ENCODE measurements around the gene GRID1. TPM values are rescaled to one million over a fixed set of nuclear protein-coding genes. Genes with fewer than 3 reads are reported as not detected.

The GRID1 gene
- total and polyA plus RNA-seq, 8 donors = 0.31 to 8.5 (median 1.0) TPM; not detected in 1

- Histone ChIP-seq H3K27ac (no peak overlapping the region), H3K27me3 (no peaks in the 10 kb centered on the region), H3K4me1 (peaks cover 0 to 11% (median 0%) of the 10 kb centered on the region in 4 donors), H3K36me3 (no peaks in the 10 kb centered on the region), H3K9me3 (no peaks in the 10 kb centered on the region), H3K4me3 (no peak overlapping the region)
- intact Hi-C loops (cut with DNase I; ENCODE audit: low total_unique reads) = no loop called here
- WGBS, 5 donors = 69 to 79% (median 74%) methylated on average over 6 of the region's 6 CpGs
- TF ChIP-seq POLR2AphosphoS5 (IDR thresholded peaks at IDR 0.05) (no peak), CTCF (IDR thresholded peaks at IDR 0.05) (no peak), EP300 (IDR thresholded peaks at IDR 0.05) (no peak), POLR2A (IDR thresholded peaks at IDR 0.05) (no peak)
- DNase-seq = no peak
These were observed 722.6 kb downstream of the GRID1 start for GRCh38 chr10:85643845-85644525.

GRCh38 chr10:85643171-85643844 lies 723.3 kb downstream of the GRID1 start:
- no peak overlapping the region for H3K27ac ChIP-seq
- WGBS, 5 donors = 69 to 77% (median 72%) methylated on average over 4 of the region's 4 CpGs
- intact Hi-C loops (cut with DNase I; ENCODE audit: low total_unique reads) = no loop called here
- peaks cover 0 to 11% (median 0%) of the 10 kb centered on the region in 4 donors for H3K4me1 ChIP-seq
- H3K4me3 ChIP-seq = no peak overlapping the region
- no peak for DNase-seq
- H3K27me3 ChIP-seq = no peaks in the 10 kb centered on the region
- no peak for TF ChIP-seq CTCF (IDR thresholded peaks at IDR 0.05)
- TF ChIP-seq POLR2AphosphoS5 (IDR thresholded peaks at IDR 0.05) = no peak
- no peak for TF ChIP-seq EP300 (IDR thresholded peaks at IDR 0.05)
- TF ChIP-seq POLR2A (IDR thresholded peaks at IDR 0.05) = no peak
- no peaks in the 10 kb centered on the region for H3K9me3 ChIP-seq
- H3K36me3 ChIP-seq = no peaks in the 10 kb centered on the region

- no peak for TF ChIP-seq EP300 (IDR thresholded peaks at IDR 0.05)
- no peak for TF ChIP-seq POLR2AphosphoS5 (IDR thresholded peaks at IDR 0.05)
- no peak for TF ChIP-seq POLR2A (IDR thresholded peaks at IDR 0.05)
- TF ChIP-seq CTCF (IDR thresholded peaks at IDR 0.05) = no peak
- H3K27me3 ChIP-seq = no peaks in the 10 kb centered on the region
- peaks cover 0 to 11% (median 0%) of the 10 kb centered on the region in 4 donors for H3K4me1 ChIP-seq
- 34 to 55% (median 46%) methylated on average over 4 of the region's 4 CpGs for WGBS, 5 donors
- DNase-seq = no peak
- intact Hi-C loops (cut with DNase I; ENCODE audit: low total_unique reads) = no loop called here
- H3K27ac ChIP-seq = no peak overlapping the region
- H3K36me3 ChIP-seq = no peaks in the 10 kb centered on the region
- no peak overlapping the region for H3K4me3 ChIP-seq
- H3K9me3 ChIP-seq = no peaks in the 10 kb centered on the region
These were observed 724.0 kb downstream of the GRID1 start for GRCh38 chr10:85642421-85643170.

GRCh38 chr10:85642082-85642420 lies 724.5 kb downstream of the GRID1 start:
- Histone ChIP-seq H3K9me3 (no peaks in the 10 kb centered on the region), H3K27me3 (no peaks in the 10 kb centered on the region), H3K27ac (no peak overlapping the region), H3K4me3 (no peak overlapping the region), H3K36me3 (no peaks in the 10 kb centered on the region), H3K4me1 (peaks cover 0 to 11% (median 0%) of the 10 kb centered on the region in 4 donors)
- 41 to 51% (median 48%) methylated on average over 1 of the region's 1 CpG for WGBS, 5 donors
- TF ChIP-seq CTCF (IDR thresholded peaks at IDR 0.05) = no peak
- TF ChIP-seq EP300 (IDR thresholded peaks at IDR 0.05) = no peak
- DNase-seq = no peak
- intact Hi-C loops (cut with DNase I; ENCODE audit: low total_unique reads) = no loop called here
